Mucosa of stomach (tissue), 1 donor: ENCODE results near the gene U2AF2.

Experiments used
- H3K27me3 ChIP-seq: one replicate; pipeline ENCODE4 v1.7.0; 2013; ENCODE audit warnings: mild to moderate bottlenecking, low read length; ENCODE audit not compliant: control insufficient read depth, insufficient read depth
- H3K36me3 ChIP-seq: one replicate; pipeline ENCODE4 v1.7.0; 2013; ENCODE audit warnings: low read length; ENCODE audit not compliant: control insufficient read depth, insufficient read depth
- H3K4me1 ChIP-seq: one replicate; pipeline ENCODE4 v1.7.0; 2013; ENCODE audit warnings: mild to moderate bottlenecking, low read length; ENCODE audit not compliant: control insufficient read depth, insufficient read depth
- H3K4me3 ChIP-seq: one replicate; pipeline ENCODE4 v1.7.0; 2013; ENCODE audit warnings: low read length
- H3K9ac ChIP-seq: one replicate; pipeline ENCODE4 v1.7.0; 2013; ENCODE audit warnings: mild to moderate bottlenecking, low read length, moderate library complexity
- H3K9me3 ChIP-seq: one replicate; pipeline ENCODE4 v1.7.0; 2013; ENCODE audit warnings: mild to moderate bottlenecking, low read length, moderate library complexity; ENCODE audit not compliant: control insufficient read depth
- donor health status: Pancreatic carcinoma.

U2AF2 gene

GRCh38 chr19:55614711-55615542, 39.9 kb upstream of the U2AF2 start:
- H3K36me3 ChIP-seq: peaks cover 4% of the 10 kb centered on the region
- H3K9ac ChIP-seq: no peak overlapping the region
- no peaks in the 10 kb centered on the region for H3K9me3 ChIP-seq
- H3K27me3 ChIP-seq: no peaks in the 10 kb centered on the region
- H3K4me1 ChIP-seq: peaks cover 7% of the 10 kb centered on the region
- H3K4me3 ChIP-seq: no peak overlapping the region

DNA sequence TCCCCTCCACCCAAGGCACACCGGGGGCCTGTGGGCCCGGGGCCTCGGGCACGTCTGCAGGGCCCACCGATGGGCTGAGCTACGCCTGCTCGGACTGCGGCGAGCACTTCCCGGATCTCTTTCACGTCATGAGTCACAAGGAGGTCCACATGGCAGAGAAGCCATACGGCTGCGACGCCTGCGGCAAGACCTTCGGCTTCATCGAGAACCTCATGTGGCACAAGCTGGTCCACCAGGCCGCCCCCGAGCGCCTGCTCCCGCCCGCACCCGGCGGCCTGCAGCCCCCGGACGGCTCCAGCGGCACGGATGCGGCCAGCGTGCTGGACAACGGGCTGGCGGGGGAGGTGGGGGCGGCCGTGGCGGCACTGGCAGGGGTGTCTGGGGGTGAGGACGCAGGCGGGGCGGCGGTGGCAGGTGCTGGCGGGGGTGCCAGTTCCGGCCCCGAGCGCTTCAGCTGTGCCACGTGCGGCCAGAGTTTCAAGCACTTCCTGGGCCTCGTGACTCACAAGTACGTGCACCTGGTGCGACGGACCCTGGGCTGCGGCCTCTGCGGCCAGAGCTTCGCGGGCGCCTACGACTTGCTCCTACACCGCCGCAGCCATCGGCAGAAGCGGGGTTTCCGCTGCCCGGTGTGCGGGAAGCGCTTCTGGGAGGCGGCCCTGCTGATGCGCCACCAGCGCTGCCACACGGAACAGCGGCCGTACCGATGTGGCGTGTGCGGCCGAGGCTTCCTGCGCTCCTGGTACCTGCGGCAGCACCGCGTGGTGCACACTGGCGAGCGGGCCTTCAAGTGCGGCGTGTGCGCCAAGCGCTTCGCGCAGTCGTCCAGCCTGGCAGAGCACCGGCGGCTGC, 39.1 kb upstream of the U2AF2 start:
- H3K4me3 ChIP-seq: no peak overlapping the region
- H3K36me3 ChIP-seq: peaks cover 4% of the 10 kb centered on the region
- H3K9ac ChIP-seq: no peak overlapping the region
- no peaks in the 10 kb centered on the region for H3K27me3 ChIP-seq
- no peaks in the 10 kb centered on the region for H3K9me3 ChIP-seq
- H3K4me1 ChIP-seq: peaks cover 7% of the 10 kb centered on the region

DNA sequence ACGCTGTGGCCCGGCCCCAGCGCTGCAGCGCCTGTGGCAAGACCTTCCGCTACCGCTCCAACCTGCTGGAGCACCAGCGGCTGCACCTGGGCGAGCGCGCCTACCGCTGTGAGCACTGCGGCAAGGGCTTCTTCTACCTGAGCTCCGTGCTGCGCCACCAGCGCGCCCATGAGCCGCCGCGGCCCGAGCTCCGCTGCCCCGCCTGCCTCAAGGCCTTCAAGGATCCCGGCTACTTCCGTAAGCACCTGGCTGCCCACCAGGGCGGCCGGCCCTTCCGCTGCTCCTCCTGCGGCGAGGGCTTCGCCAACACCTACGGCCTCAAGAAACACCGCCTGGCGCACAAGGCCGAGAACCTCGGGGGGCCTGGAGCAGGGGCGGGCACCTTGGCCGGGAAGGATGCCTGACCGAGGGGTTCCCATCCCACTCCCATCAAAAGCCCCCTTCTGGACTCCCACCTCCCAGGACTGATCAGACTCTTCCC, 38.4 kb upstream of the U2AF2 start:
- Histone ChIP-seq H3K9me3 (no peaks in the 10 kb centered on the region), H3K27me3 (no peaks in the 10 kb centered on the region), H3K36me3 (peaks cover 4% of the 10 kb centered on the region), H3K4me1 (peaks cover 7% of the 10 kb centered on the region), H3K9ac (no peak overlapping the region), H3K4me3 (no peak overlapping the region)

DNA sequence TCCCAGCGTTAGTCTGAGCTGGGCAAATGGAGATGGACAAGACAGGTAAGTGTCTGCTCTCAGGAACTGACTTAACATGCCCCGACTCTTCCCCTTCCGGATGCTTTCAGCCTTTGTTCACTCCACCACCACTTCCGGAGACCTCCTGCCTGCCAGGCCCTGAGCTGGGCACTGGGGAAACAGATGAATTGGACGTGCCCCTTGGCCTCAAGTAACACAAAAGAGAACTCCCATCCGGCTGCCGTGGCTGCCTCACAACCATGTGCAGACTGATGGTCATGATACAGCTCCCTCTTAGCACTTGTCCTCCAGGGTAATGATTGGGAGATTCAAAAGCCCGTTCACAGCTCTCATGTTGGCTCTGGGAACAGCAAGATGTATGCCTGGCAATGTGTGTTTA, 37.4 kb upstream of the U2AF2 start:
- H3K27me3 ChIP-seq: no peaks in the 10 kb centered on the region
- H3K4me1 ChIP-seq: no peaks in the 10 kb centered on the region
- H3K4me3 ChIP-seq: no peak overlapping the region
- no peaks in the 10 kb centered on the region for H3K9me3 ChIP-seq
- H3K9ac ChIP-seq: no peak overlapping the region
- H3K36me3 ChIP-seq: peaks cover 4% of the 10 kb centered on the region

- Histone ChIP-seq H3K4me3 (no peak overlapping the region), H3K9me3 (no peaks in the 10 kb centered on the region), H3K4me1 (peaks cover 2% of the 10 kb centered on the region), H3K27me3 (no peaks in the 10 kb centered on the region), H3K9ac (no peak overlapping the region), H3K36me3 (peaks cover 4% of the 10 kb centered on the region)
Observed at GRCh38 chr19:55618426-55618825, 36.4 kb upstream of the U2AF2 start.

- Histone ChIP-seq H3K36me3 (peaks cover 4% of the 10 kb centered on the region), H3K9me3 (no peaks in the 10 kb centered on the region), H3K4me1 (peaks cover 8% of the 10 kb centered on the region), H3K9ac (no peak overlapping the region), H3K27me3 (no peaks in the 10 kb centered on the region), H3K4me3 (no peak overlapping the region)
Observed at GRCh38 chr19:55619286-55619685, 35.5 kb upstream of the U2AF2 start.

DNA sequence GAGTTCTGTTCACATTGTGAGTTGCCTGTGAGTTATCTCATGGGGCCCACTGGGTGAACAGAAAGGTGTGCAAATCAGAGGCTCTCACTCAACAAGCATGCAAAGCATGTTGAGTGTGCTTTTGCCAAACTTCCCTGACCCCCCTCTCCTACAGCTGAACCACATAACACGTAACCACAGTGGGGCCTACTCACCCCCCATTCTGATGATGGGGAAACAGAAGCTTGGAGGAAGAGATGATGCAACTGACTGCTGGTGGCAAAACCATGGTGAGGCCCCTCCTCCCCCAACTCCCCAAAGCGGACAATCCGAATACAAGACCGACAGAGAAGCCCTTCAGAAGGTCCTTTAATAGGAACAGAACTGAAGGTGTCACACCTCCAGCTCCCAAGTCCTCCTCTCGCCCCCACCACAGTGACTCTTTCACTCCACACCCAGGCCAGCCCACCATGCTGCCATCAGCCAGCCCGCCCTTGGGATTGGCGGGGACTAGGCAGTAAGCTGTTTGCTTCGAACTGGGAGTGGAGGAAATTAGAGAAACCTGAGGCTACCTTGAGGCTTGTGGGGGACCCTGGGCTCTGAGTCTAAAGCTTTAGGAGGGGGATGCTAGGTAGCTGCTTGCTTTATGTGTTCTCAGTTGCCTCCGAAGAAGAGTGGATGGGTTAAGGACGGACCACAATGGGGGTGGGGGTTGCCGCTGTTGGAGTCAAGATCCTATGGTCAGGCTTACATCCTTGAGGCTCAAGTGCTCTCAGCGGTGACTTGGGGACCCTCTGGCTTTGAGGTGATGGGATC, 34.2 kb upstream of the U2AF2 start:
- no peaks in the 10 kb centered on the region for H3K9me3 ChIP-seq
- H3K4me3 ChIP-seq: no peak overlapping the region
- peaks cover 4% of the 10 kb centered on the region for H3K36me3 ChIP-seq
- H3K4me1 ChIP-seq: peaks cover 14% of the 10 kb centered on the region
- no peak overlapping the region for H3K9ac ChIP-seq
- H3K27me3 ChIP-seq: no peaks in the 10 kb centered on the region

DNA sequence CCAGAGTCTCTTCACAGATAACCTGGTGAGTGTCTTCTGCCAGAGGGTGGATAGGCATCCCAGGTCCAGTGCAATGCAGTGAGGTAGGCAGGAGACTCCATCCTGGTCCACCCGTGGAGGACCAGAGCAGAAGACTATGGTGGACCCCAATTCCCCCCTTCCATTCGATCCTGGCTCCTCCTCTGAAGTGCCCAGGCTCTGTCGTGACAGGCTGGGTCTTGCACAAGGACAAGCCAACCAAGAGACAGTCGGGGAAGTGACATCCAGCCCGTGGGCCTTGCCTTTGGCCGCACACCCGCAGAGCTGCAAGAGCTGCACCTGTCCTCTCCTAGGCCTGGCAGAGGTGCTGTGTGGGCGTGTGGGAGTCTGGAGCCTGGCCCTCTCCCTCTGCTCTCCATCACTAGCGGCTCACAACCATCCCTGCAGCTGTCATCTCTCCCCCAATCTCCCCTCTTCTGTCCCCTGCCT, 33.6 kb upstream of the U2AF2 start:
- Histone ChIP-seq H3K4me3 (no peak overlapping the region), H3K27me3 (no peaks in the 10 kb centered on the region), H3K9ac (no peak overlapping the region), H3K9me3 (no peaks in the 10 kb centered on the region), H3K36me3 (peaks cover 4% of the 10 kb centered on the region), H3K4me1 (peaks cover 14% of the 10 kb centered on the region)

DNA sequence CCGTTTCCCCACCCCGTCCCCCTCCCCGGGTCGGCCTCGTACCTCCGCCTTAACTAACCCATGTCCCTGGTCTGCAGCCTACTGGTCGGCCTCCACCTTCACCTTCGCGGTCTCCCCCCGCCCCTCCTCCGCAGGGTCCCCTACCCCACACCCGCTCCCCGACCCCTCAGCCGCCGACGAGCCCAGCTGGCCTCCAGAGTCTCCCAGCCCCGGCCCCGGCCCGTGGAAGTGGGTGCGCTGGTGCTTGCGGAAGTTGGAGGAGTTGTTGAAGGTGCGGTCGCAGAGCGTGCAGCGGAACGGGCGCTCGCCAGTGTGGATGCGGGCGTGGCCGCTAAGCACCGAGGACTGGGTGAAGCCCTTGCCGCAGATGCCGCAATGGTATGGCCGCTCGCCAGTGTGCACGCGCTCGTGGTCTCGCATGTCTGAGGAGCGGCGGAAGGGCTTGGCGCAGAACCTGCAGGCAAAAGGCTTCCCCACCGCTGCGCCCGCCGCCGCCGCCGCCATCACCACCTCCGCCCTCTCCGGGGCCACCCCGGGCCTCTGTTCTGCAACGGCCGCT, 33.1 kb upstream of the U2AF2 start:
- H3K9ac ChIP-seq: no peak overlapping the region
- no peaks in the 10 kb centered on the region for H3K9me3 ChIP-seq
- peaks cover 4% of the 10 kb centered on the region for H3K36me3 ChIP-seq
- no peak overlapping the region for H3K4me3 ChIP-seq
- peaks cover 14% of the 10 kb centered on the region for H3K4me1 ChIP-seq
- no peaks in the 10 kb centered on the region for H3K27me3 ChIP-seq

DNA sequence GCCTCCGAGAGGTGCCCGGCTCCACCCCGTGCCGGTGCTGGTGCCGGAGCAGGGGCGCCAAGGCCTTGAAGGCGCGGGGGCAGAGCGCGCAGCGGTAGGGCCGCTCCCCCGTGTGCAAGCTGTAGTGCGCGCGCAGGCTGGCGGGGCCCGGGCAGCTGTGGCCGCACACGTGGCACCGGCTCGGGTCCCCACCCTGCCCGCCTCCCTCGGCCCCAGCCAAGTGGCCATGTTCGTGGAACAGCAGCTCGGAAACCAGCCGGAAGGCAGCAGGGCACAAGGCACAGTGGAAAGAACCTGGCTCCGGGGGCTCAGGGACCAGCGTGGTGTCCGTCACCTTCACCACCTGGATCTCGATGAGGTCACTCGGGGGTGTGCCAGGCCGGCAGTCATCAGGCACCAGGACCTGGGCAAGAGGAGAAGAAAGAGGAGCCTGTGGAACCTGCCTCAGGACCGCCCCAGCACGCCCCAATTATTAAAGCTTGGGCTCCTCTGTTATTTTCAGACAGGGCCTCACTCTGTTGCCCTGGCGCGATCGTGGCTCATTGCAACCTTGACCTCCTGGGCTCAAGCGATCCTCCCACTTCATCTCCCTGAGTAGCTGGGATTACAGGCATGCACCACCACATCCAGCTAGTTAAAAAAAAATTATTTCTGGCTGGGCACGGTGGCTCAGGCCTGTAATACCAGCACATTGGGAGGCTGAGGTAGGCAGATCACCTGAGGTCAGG, 32.4 kb upstream of the U2AF2 start:
- Histone ChIP-seq H3K4me1 (peaks cover 14% of the 10 kb centered on the region), H3K4me3 (no peak overlapping the region), H3K9me3 (no peaks in the 10 kb centered on the region), H3K9ac (no peak overlapping the region), H3K27me3 (no peaks in the 10 kb centered on the region), H3K36me3 (peaks cover 3% of the 10 kb centered on the region)

- peaks cover 14% of the 10 kb centered on the region for H3K4me1 ChIP-seq
- H3K9ac ChIP-seq: no peak overlapping the region
- H3K9me3 ChIP-seq: no peaks in the 10 kb centered on the region
- H3K4me3 ChIP-seq: no peak overlapping the region
- no peaks in the 10 kb centered on the region for H3K36me3 ChIP-seq
- H3K27me3 ChIP-seq: no peaks in the 10 kb centered on the region
Observed at GRCh38 chr19:55623130-55623529, 31.7 kb upstream of the U2AF2 start.
